GM23338 (cell line): Measurements from ENCODE around the gene RRBP1.

ENCODE experiments used
- CTCF ChIP-seq, 2 experiments: fragments of 200-600 bp in 1 of 2; sonication (generic) in 1 of 2; conservative IDR thresholded peaks; 2 replicates each; pipeline versions ENCODE4 v1.5.1 to v1.6.1; 2016 to 2017; ENCODE audit warnings: antibody characterized with exemption in 2 of 2, low read depth in 2 of 2, mild to moderate bottlenecking in 2 of 2, moderate library complexity in 1 of 2
- ETS1 ChIP-seq: IDR thresholded peaks from 2 replicates; pipeline ENCODE4 v1.6.1; 2016; ENCODE audit warnings: antibody characterized with exemption
- EZH2 ChIP-seq: fragments of 200-600 bp; sonication (generic); IDR thresholded peaks from one replicate; pipeline ENCODE4 v1.8.0; 2017; ENCODE audit warnings: antibody characterized with exemption, mild to moderate bottlenecking, low read depth; ENCODE audit not compliant: unreplicated experiment
- EZH2phosphoT487 ChIP-seq: fragments of 200-600 bp; sonication (generic); IDR thresholded peaks from one replicate; pipeline ENCODE4 v1.8.1; 2018; ENCODE audit warnings: antibody characterized with exemption; ENCODE audit not compliant: unreplicated experiment
- JUNB ChIP-seq: IDR thresholded peaks from one replicate; pipeline ENCODE4 v1.6.1; 2016; ENCODE audit warnings: antibody characterized with exemption; ENCODE audit not compliant: unreplicated experiment
- NANOG ChIP-seq: IDR thresholded peaks from 2 replicates; pipeline ENCODE4 v1.6.1; 2016; ENCODE audit warnings: antibody characterized with exemption, borderline replicate concordance
- POLR2AphosphoS5 ChIP-seq: IDR thresholded peaks from 2 replicates; pipeline ENCODE4 v1.6.1; 2016; ENCODE audit warnings: antibody characterized with exemption, low read depth
- REST ChIP-seq: IDR thresholded peaks from one replicate; pipeline ENCODE4 v1.6.1; 2018; ENCODE audit warnings: antibody characterized with exemption; ENCODE audit not compliant: unreplicated experiment
- ZNF331 ChIP-seq: fragments of 250-450 bp; sonication (Bioruptor Pico); IDR thresholded peaks from 2 replicates; pipeline ENCODE4 v1.5.0; 2020; ENCODE audit warnings: low read depth, mild to moderate bottlenecking, moderate library complexity
- ZNF462 ChIP-seq: fragments of 250-450 bp; sonication (Bioruptor Pico); IDR thresholded peaks from 2 replicates; pipeline ENCODE4 v1.5.0; 2020; ENCODE audit warnings: mild to moderate bottlenecking, moderate library complexity

DNA sequence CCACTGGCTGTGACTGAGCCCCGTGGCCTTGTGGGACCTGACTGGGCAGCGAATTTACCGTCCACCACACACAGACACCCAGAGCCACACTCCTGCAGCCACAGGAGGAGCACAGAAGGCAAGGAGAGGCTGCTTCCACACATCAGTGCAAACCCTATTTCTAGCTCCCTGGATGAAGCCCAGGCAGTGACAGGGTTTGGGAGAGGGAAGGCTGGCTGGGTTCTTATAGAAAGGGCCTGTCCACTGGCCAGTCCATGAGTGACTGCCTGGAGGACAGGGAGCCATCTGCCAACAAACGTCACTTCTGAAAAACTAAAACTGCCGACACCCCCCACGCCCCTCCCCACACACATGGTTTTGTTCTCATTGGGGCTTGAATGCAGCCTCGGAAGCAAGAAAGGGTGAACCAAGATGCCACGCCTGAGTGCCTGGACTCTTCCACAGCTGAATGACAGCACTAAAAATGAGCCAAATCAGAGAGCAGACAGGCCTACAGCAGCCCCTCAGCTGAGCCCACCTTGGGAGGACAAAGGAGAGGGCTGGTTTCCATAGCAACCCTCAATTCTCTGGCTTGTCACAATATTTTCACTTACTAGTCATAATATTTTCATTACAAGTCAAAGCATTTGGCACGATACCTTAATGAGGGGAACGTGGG lies 38.4 kb downstream of the RRBP1 start:
- TF ChIP-seq CTCF (conservative IDR thresholded peaks at IDR 0.05; ENCODE audit: low read depth in 2 of 2) (no peak), EZH2 (no peak), POLR2AphosphoS5 (no peak), ETS1 (no peak), REST (no peak), JUNB (no peak), EZH2phosphoT487 (no peak), ZNF331 (CRISPR knock-in tag) (no peak), NANOG (no peak), ZNF462 (CRISPR knock-in tag) (no peak)
